AG10803 (cell line): ENCODE results near the gene PITX3.
"Not testable (repeated sequence)": the region's sequence is repeated elsewhere in the genome, so short reads cannot be mapped to it uniquely, and the experiment has no call there.

Experiments
- DNase-seq: peaks from one replicate; pipeline ENCODE4 v3.0.0; 2010; ENCODE audit warnings: low read depth
- H3K4me3 ChIP-seq: 2 replicates; pipeline ENCODE4 v1.5.1; 2011; ENCODE audit warnings: mild to moderate bottlenecking, low read length, control low read depth
- TF ChIP-seq, protein P1 (sequence below): conservative IDR thresholded peaks from 2 replicates; pipeline ENCODE4 v1.5.1; 2011; ENCODE audit warnings: mild to moderate bottlenecking, low read length, control low read depth, inconsistent platforms

The PITX3 gene

DNA sequence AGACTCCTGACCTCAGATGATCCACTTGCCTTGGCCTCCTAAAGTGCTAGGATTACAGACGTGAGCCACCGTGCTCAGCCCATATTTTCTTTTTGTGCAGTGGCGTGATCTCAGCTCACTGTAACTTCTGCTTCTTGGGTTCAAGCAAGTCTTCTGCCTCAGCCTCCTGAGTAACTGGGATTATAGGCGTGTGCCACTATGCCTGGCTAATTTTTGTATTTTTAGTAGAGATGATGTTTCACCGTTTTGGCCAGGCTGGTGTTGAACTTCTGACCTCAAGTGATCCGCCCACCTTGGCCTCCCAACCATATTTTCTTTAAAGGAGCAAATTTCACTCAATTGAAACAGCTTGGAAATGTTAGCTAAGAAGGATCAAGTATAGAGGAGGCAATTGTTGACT, 20.5 kb upstream of the PITX3 start:
- no peak for DNase-seq
- no peak overlapping the region for H3K4me3 ChIP-seq
- TF ChIP-seq, protein P1, sequence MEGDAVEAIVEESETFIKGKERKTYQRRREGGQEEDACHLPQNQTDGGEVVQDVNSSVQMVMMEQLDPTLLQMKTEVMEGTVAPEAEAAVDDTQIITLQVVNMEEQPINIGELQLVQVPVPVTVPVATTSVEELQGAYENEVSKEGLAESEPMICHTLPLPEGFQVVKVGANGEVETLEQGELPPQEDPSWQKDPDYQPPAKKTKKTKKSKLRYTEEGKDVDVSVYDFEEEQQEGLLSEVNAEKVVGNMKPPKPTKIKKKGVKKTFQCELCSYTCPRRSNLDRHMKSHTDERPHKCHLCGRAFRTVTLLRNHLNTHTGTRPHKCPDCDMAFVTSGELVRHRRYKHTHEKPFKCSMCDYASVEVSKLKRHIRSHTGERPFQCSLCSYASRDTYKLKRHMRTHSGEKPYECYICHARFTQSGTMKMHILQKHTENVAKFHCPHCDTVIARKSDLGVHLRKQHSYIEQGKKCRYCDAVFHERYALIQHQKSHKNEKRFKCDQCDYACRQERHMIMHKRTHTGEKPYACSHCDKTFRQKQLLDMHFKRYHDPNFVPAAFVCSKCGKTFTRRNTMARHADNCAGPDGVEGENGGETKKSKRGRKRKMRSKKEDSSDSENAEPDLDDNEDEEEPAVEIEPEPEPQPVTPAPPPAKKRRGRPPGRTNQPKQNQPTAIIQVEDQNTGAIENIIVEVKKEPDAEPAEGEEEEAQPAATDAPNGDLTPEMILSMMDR: no peak

DNA sequence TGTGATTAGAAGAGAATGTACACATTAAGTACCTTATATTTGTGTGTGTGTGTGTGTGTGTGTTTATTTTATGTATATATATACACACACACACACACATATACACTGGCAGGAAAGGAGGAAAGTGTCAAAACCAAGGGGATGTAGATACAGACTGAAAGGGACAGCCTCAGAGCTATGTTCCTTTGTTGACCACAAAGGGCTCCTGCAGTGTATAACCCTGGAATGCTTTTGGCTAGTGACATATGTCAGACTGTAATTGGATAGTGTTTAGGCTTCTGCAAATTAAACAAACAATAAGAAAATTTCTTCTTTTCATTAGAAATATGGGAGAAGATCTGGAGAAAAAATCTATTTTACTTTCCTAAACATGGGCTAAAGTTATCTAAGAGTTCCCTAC, 19.9 kb upstream of the PITX3 start:
- H3K4me3 ChIP-seq: no peak overlapping the region
- TF ChIP-seq, protein P1: no peak
- no peak for DNase-seq

DNA sequence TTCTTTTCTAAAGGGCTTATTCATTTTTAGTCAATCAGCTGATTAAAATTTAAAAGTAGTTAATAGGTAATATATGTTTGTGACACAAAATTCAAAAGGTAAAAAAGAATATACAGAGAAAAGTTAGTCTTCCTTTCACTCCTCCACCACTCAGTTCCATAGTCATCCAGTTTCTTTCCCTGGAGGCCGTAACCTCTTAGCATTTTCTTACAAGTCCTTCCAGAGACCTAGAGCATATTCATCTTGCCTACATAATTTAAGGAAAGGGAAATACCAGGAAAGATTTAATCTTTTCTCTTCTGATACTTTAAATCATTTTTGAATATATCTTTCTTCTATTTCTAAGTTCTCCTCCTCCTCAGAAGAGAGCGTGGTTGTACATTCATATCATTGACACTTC, 14.1 kb upstream of the PITX3 start:
- H3K4me3 ChIP-seq: no peak overlapping the region
- TF ChIP-seq, protein P1: no peak
- no peak for DNase-seq

DNA sequence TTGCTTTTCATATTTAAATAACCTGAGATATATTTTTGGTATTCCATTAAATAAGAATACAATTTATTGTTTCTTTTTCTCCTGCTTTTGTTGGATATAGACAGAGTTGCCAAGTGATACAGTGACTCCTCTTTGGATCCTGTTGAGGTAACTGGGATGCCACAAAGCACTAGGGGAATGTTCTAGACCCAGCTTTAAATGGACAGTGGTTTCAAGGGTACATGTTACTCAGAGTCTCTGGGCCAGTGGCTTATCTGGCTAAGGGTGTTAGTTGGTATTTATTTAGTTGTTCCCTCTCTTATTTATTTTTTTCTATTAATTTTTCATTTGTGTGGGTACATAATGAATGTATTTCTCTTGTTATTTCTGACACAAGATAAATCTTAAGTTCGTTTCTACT, 13.1 kb upstream of the PITX3 start:
- TF ChIP-seq, protein P1: no peak
- no peak for DNase-seq
- no peak overlapping the region for H3K4me3 ChIP-seq

DNA sequence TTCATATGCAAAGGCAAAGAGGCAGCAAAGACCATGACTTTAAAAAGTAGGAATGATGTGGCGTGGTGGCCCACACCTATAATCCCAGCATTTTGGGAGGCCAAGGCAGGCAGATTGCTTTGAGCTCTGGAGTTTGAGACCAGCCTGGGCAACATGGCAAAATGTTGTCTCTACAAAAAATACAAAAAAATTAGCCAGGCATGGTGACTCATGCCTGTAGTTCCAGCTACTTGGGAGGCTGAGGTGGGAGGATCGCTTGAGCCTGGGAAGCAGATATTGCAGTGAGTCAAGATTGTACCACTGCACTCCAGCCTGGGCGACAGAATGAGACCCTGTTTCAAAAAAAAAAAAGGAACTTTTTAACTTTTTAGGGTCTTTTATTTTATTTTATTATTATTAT, 11.2 kb upstream of the PITX3 start:
- DNase-seq, H3K4me3 ChIP-seq: not testable (repeated sequence)

DNA sequence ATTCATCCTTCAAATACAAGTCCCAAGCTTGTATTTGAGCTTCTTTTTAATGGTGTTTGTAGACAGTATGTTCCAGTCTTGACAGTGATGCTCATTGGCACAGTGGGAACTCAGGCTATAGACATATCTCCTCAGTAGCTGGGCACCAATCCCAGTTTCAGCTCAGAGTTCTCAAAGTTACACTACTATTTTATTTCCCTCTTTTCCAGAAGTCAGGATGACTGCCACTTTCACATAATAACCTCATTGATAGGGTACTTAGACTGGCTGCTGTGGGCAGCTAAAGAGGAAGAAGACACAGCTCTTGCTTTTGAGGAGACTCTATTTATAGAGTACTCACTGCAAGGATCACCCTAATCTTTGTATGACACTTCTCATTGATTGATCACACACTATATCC, 6.4 kb upstream of the PITX3 start:
- TF ChIP-seq, protein P1: no peak
- no peak overlapping the region for H3K4me3 ChIP-seq
- no peak for DNase-seq

DNA sequence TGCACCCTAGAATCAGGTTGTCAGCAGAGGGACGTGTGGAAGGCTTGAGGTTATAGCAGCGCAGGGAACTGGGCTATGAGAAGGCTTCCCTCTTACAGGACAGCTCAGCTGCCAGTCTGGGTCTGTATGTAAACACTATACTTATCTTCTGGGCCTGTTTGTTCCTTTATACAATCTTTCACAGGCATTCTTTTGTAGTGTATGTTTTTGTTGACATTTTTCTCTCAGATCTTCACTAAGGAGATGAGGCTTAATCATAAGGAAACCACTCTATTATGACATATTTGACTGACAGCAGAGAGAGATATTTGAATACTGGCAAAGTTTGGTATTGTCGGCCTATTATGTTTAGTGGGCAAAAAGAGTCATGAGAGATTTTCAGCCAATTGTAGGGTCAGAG, 4.9 kb upstream of the PITX3 start:
- H3K4me3 ChIP-seq: peak overlapping the region; percentile 97
- TF ChIP-seq, protein P1: no peak
- DNase-seq: peak; percentile 40

DNA sequence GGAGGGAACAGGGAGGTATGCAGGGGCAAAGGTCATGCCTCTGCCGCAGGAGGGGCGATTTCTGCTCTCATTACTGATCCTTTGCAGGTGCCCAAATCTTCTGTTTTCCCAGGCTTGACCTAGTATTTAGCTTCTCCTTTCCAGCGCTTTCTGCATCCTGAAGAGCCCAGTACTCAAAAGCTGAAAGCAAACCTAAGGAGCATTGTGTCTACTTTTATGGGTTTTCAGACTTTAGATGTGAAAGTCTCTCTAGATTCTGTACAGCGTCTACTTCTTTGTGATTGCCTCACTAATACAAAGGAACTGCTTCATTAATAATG, 4.6 kb upstream of the PITX3 start:
- TF ChIP-seq, protein P1: no peak
- peak overlapping the region; percentile 97 for H3K4me3 ChIP-seq
- DNase-seq: no peak
